Measurements from ENCODE around the gene EEF1A1.
"Not testable (repeated sequence)": the region's sequence is repeated elsewhere in the genome, so short reads cannot be mapped to it uniquely, and the experiment has no call there.

EEF1A1 gene

DNA sequence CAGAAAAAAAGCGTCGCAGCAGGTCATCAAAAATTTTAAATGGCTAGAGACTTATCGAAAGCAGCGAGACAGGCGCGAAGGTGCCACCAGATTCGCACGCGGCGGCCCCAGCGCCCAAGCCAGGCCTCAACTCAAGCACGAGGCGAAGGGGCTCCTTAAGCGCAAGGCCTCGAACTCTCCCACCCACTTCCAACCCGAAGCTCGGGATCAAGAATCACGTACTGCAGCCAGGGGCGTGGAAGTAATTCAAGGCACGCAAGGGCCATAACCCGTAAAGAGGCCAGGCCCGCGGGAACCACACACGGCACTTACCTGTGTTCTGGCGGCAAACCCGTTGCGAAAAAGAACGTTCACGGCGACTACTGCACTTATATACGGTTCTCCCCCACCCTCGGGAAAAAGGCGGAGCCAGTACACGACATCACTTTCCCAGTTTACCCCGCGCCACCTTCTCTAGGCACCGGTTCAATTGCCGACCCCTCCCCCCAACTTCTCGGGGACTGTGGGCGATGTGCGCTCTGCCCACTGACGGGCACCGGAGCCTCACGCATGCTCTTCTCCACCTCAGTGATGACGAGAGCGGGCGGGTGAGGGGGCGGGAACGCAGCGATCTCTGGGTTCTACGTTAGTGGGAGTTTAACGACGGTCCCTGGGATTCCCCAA is at the start of gene EEF1A1:
Gene EEF1A1 (minus strand): TSS at position 345 of the 663 bp plus-strand sequence. CDS start 1,006 bp downstream, outside the sequence.
- DNase-seq (ENCODE audit: low spot score), result peak; percentile 100

DNA sequence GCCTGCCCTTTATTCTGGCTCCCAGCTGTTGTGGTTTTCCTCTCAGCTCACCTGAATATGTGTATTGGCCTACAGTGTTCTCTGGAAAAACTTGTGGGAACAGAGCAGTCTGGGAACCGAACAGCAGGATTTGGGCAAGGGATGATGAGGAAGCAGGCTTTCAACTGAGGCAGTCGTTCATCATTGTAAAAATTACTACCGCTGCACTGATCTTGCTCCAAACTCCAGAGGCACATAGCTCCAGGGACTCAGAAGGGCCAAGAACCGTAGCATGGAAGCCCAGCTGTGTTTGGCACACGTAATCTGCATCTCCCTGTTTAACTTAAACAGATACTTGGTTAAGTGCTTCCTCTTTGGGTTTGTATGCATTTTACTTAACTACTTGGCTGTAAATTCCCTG is 48.3 kb upstream of the EEF1A1 start:
- DNase-seq (ENCODE audit: low spot score), result no peak

DNA sequence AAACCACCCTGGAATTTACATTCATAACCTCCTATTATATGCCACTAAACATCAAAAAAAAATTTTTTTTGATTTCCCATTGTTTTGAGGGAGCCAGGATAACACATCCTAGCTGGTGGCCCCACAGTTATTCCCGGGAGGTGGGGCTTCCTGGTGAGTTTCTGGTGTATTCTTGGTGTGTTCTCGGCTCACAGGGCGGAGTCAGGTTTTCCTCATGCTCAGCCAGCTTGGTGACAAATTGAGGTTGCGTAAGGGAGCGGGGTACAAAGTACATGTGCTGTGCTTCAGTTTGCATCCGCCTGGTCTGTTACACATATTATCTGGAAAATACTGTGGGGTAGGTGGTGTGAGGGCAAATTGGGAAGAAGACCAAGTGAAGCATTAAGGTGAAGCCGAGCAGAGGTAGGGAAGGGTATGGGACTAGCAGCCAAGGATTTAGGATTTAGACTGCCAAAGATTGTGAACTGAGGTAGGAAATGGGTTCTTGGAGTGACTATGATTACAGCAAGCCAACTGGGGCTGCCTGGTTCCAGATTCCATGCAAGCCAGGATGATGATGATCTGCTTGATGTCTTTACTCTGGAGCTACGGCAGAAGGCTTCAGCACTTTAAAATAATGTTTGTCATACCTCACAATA is 46.2 kb upstream of the EEF1A1 start:
- no peak for DNase-seq (ENCODE audit: low spot score)

DNA sequence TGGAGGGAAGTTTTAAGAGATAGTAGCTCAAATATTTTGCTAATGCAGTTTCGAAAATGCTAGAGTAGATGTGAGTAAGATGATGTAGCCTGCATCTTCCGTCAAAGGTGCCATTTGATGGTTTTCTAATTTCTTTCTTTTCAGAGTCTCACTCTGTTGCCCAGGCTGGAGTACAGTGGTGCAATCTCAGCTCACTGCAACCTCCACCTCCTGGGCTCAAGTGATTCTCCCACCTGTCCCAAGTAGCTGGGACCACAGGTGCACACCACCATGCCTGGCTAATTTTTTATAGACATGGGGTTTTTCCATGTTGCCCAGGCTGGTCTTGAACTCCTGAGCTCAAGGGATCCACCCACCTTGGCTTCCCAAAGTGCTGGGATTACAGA is 45.6 kb upstream of the EEF1A1 start:
- DNase-seq (ENCODE audit: low spot score), result not testable (repeated sequence)

DNA sequence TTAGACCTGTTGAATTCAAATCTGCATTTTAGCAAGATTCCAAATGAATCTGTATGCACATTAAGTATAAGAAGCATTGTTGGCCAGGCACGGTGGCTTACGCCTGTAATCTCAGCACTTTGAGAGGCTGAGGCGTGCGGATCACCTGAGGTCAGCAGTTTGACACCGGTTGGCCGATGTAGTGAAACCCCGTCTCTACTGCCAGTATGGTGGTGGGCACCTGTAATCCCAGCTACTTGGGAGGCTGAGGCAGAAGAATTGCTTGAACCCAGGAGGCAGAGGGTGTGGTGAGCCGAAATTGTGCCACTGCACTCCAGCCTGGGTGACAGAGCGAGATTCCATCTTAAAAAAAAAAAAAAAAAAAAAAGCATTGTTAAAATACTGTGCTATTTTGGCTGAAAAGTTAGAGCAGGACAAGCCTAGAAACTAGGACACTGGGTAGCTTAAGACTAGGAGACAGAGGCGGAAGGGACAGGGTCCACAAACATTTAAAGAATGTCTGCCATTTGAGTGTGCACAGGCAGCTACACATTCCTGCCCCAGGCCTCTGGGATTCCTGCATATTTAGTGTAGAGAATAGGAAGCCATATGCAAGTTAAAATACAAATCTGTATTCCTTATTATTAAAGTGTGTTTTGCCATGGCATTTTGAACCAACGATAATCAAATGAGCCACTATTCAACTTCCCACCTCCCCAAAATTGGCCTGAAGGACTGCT is 45.1 kb upstream of the EEF1A1 start:
- no peak for DNase-seq (ENCODE audit: low spot score)

DNA sequence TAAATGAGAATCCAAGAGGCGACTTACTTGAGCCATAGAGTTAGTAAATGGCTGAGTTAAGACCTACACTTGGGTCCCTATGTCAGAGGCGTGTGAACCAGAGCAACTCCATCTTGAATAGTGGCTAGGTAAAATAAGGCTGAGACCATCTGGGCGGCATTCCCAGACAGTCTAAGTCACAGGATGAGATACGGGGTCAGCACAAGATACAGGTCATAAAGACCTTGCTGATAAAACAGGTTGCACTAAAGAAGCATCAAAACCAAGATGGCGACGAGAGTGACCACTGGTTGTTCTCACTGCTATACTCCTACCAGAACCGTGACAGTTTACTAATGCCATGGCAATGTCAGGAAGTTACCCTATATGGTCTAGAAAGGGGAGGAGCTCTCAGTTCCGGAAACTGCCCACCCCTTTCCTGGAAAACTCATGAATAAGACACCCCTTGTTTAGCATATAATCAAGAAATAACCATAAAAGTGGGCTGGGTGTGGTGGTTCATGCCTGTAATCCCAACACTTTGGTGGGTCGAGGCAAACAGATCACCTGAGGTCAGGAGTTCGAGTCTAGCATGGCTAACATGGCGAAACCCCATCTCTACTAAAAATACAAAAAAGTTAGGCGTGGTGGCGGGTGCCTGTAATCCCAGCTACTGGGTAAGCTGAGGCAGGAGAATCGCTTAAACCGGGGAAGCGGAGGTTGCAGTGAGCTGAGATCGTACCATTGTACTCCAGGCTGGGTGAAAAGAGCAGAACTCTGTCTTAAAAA is 43.9 kb upstream of the EEF1A1 start:
- no peak for DNase-seq (ENCODE audit: low spot score)

DNA sequence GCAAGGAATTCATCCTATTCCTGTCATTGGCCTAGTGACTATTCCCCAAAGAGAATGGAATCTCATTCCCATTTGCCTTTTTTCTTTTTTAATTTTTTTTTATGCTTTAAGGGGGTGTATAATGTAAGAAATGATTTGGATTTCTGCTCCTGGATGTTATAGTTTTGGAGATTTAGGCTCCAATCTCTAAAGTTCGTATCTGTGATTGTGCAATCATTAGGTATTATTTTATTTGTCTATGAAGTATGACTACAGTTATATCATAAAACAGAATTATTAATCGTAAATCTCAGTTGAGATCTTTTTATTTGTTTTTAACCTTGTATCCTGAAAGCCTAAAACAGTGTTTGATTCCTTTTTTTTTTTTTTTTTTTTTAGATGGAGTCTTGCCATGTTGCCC is 41.7 kb upstream of the EEF1A1 start:
- no peak for DNase-seq (ENCODE audit: low spot score)

DNA sequence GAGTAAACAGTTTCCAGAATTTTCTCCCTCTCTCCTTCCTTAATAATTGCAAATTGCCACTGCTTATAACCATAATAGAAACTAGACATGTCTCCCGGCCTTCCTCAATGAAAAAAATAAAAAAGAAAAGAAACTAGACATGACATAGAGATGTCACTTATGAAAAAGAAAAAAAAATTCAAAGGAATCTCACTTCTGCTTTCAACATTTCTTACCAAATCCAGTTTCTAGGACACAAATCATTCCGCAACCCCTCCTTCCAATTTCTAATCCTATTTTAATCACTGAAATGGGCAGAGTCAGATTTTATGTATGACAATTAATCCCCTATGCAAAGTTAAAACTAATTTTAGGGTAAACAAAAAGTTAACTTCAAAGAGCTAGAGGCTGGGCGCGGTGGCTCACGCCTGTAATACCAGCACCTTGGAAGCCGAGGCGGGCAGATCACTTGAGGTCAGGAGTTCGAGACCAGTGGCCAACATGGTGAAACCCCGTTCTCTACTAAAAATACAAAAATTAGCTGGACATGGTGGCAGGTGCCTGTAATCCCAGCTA is 40.1 kb upstream of the EEF1A1 start:
- no peak for DNase-seq (ENCODE audit: low spot score)

DNA sequence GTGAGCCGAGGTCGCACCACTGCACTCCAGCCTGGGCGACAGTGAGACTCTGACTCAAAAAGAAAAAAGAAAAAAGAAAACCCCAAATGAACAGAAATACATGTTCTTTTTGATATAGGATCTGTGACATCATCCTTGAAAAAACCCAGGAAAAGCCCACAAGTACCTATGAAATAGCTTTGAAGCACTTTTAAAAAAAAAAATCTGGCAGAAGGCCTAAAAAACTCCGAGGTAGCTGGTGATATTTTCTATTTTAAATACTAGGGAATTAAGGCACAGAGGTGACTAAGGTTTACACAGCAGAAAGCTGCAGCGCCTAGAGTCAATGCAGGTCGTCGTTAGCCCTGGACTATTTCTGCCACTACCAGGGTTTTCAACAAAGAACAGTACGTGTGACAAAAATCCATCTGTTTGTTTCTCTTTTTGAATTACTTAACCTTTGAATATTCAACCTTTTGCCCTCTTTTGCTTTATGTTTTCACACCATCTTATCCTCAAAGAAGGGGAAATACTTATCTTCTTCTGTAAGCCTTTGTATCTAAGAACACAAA is 39.4 kb upstream of the EEF1A1 start:
- no peak for DNase-seq (ENCODE audit: low spot score)

DNA sequence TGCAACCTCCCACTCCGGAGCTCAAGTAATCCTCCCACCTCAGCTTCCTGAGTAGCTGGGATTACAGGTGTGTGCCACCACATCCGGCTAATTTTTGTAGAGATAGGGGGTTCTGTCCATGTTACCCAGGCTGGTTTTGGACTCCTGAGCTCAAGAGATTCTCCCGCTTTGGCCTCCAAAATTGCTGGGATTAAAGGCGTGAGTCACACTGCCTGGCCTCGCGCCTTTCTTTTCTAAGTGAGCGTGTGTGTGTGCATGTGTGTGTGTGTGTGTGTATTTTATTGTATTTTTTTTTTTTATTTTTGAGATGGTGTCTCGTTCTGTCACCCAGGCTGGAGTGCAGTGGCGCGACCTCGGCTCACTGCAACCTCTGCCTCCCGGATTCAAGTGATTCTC is 38.6 kb upstream of the EEF1A1 start:
- DNase-seq (ENCODE audit: low spot score), result not testable (repeated sequence)

DNA sequence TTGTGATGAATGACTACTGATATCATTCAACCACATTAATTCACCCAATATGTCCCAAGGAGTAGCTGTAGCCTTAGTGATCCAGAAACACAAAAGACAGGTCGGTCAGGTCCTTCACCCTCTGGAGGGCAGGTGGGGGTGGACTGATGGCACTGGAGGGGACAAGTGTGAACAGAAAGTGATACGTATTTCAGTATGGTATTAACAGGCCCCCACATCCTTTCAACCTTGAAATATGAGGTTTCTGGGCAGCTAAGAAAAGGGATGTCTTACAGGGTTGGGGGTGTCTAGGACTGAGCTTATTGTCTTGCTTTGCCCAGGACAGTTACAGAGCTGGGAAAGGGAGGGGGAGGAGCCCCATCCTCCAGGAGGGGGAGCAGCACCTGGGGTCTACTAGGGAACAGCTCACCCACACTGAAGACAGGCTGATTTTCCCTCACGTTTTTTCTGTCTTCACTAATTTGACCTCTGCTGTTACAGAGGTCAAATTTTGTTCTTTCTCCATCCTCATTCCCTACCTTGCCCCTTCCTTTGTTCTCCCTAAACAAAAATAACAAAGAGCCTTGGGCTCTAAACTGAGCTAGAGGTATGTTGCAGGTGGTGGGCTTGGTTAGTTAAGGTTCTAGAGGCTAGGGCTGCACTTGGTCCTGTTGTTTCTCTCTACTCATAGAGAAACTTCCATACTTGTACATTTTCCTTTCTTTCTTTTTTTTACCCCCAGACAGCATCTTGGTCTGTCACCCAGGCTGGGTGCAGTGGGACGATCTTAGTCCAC is 38.0 kb upstream of the EEF1A1 start:
- no peak for DNase-seq (ENCODE audit: low spot score)

DNA sequence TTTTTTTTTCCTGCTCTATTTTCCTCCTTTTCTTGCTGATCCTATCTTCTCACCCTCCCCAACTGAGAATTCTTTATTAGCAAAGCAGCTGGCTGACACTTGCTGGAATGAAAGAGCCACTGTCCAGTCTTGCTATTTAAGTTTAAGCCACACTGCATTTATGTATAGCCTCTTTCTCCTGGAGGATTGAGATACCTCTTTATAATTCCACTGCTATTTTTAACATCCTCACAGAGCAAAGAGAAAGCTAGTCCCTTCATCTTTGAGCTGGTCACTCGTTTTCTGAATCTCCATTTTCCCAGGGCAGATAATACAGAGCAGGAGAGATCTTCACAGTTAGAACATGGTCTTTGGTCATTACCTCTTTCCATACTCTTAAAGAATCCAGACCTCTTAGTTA is 36.0 kb upstream of the EEF1A1 start:
- DNase-seq (ENCODE audit: low spot score), result no peak

DNA sequence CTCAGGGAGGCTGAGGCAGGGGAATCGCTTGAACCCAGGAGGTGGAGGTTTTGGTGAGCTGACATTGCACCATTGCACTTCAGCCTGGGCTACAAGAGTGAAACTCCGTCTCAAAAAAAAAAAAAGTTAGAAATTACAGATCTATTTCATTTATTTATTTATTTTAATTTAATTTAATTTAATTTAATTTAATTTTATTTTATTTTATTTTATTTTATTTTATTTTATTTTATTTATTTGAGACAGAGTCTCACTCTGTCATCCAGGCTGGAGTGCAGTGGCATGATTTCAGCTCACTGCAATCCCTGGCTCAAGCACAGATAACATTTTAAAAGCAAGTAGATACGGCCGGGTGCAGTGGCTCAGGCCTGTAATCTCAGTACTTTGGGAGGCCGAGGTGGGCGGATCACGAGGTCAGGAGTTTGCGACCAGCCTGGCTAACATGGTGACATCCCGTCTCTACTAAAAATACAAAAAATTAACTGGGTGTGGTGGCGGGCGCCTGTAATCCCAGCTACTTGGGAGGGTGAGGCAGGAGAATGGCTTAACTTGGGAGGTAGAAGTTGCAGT is 34.6 kb upstream of the EEF1A1 start:
- DNase-seq (ENCODE audit: low spot score), result not testable (repeated sequence)

DNA sequence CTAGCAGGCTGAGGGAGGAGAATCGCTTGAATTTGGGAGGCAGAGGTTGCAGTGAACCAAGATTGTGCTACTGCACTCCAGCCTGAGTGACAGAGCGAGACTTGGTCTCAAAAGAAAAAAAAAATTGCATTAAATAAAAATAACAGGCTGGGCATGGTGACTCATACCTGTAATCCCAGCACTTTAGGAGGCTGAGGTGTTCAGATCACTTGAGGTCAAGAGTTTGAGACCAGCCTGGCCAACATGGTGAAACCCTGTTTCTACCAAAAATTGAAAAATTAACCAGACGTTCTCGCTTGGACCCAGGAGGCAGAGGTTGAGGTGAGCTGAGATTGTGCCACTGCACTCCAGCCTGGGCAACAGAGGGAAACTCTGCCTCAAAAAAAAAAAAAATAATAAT is 30.3 kb upstream of the EEF1A1 start:
- DNase-seq (ENCODE audit: low spot score), result not testable (repeated sequence)

DNA sequence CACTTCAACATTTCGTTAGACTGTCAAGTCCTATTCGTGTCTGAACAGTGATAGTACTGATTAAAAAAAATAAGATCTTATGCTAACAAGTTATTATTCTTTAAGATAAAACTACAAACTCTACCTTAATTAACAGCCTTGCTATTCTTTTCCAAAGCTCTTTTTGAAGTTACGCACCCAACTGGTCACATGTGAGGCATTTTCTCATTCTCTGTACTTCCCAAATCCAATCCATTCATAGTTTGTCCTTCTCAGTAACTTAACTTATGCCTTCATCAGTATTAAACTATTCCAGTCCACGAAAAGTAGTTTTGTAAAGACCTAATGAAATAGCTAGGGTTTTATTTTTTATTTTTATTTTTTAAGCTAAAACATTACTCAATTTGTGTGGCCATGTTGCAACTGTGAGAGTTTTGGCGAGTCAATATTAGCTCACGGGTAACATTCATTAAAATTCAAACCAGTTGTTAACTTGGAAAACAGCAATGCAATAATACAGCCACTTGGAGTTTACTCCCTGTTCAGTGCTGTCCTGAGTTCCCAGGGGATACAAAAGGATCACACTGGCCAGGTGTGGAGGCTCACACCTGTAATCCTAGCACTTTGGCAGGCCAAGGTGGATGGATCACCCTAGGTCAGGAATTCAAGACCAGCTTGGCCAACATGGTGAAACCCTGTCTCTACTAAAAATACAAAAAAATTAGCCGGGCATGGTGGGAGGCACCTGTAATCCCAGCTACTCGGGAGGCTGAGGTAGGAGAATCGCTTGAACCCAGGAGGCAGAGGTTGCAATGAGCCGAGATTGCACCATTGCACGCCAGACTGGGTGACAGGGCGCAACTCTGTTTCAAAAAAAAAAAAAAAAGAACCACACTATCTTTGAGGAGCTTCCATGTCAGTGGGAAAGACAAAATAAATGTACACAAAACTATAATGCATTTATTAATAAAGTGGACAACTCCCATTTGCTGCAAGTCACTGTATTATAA is 27.9 kb upstream of the EEF1A1 start:
- DNase-seq (ENCODE audit: low spot score), result no peak

DNA sequence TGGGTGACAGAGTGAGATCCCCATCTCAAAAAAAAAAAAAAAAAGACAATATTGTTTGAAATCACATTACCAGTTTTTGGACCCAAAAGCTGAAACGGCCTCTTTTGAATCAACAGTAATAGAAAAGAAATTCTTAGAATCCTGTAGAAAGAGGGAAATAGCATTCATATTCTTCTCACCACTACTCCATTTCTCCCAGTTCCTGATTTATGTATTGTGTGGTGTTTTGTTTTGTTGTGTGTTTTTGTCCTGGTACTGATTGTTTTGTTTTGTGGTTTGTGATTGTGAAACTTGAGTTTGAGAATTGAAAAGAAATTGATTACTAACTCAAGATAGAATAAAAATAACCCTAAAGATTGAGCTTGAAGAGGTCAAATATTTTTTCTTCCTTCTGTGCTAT is 26.2 kb upstream of the EEF1A1 start:
- DNase-seq (ENCODE audit: low spot score), result no peak

DNA sequence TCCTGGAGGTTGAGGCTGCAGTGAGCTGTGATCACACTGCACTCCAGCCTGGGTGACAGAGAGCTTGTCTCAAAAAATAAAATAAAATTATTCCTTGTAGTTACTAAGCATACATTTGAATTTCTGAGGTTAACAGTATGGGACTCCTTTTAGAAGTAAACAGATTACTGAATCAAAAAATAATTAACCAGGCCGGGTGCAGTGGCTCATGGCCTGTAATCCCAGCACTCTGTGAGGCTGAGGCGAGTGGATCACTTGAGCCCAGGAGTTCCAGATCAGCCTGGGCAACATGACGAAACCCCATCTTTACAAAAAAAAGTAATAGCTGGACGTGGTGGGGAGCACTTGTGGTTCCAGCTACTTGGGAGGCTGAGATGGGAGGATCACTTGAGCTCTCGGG is 22.1 kb upstream of the EEF1A1 start:
- no peak for DNase-seq (ENCODE audit: low spot score)

DNA sequence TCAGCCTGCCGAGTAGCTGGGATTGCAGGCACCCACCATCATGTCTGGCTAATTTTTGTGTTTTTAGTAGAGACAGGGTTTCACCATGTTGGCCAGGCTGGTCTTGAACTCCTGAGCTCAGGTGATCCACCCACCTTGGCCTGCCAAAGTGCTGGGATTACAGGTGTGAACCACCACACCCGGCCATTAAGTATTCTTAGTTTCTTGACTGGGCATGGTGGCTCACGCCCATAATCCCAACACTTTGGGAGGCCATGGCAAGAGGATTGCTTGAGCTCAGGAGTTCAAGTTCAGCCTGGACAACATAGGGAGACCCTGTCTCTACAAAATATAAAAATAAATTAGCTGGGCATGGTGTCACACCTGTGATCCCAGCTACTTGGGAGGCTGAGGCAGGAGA is 21.6 kb upstream of the EEF1A1 start:
- DNase-seq (ENCODE audit: low spot score), result not testable (repeated sequence)

DNA sequence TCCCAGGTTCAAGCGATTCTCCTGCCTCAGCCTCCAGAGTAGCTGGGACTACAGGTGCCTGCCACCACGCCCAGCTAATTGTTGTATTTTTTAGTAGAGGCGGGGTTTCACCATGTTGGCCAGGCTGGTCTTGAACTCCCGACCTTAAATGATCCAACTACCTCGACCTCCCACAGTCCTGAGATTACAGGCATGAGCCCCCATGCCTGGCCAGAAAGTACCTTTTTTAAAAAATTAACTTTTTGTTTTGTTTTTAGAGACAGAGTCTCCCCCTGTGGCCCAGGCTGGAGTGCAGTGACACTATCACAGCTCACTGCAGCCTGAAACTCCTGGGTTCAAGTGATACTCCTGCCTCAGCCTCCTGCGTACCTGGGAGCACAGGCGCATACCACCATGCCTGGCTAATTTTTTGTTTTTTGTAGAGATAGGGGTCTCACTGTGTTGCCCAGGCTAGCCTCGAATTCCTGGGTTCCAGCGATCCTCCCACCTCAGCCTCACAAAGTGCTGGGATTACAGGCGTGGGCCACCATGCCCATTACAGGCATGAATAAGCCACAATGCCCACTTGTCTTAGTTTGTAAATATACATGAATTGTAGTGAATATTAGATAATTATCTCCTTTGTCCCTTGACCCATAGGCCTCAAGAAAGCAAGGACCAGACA is 17.4 kb upstream of the EEF1A1 start:
- DNase-seq (ENCODE audit: low spot score), result no peak

Data from activated CD4-positive, alpha-beta T cell treated with anti-CD3 and anti-CD28 coated beads, Interleukin-2, Interleukin-4, amounts not matched to agents 100 ng/mL and 50 ng/mL, durations not matched to agents 16 hours and 8 hours (primary cell).